ENCODE measurements around the gene EPHB2. TPM values are rescaled to one million over a fixed set of nuclear protein-coding genes. Genes with fewer than 3 reads are reported as not detected.

The EPHB2 gene
- total RNA-seq, 1 experiment from 2014 or later, result 18.5 TPM

GRCh38 chr1:22969304-22969709 is 258.7 kb downstream of the EPHB2 start:
- no peak overlapping the region for H3K4me3 Mint-ChIP-seq
- H3K36me3 Mint-ChIP-seq, result no peaks in the 10 kb centered on the region
- no peak for TF ChIP-seq ZNF219 (CRISPR knock-in tag; IDR thresholded peaks at IDR 0.05; ENCODE audit: borderline replicate concordance)
- TF ChIP-seq, protein P1, sequence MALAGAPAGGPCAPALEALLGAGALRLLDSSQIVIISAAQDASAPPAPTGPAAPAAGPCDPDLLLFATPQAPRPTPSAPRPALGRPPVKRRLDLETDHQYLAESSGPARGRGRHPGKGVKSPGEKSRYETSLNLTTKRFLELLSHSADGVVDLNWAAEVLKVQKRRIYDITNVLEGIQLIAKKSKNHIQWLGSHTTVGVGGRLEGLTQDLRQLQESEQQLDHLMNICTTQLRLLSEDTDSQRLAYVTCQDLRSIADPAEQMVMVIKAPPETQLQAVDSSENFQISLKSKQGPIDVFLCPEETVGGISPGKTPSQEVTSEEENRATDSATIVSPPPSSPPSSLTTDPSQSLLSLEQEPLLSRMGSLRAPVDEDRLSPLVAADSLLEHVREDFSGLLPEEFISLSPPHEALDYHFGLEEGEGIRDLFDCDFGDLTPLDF (CRISPR knock-in tag; IDR thresholded peaks at IDR 0.05), result no peak
- no peak for TF ChIP-seq CTCF (IDR thresholded peaks at IDR 0.05)
- TF ChIP-seq NR2C2 (CRISPR knock-in tag; IDR thresholded peaks at IDR 0.05), result no peak
- no peak for TF ChIP-seq ESRRA (CRISPR knock-in tag; IDR thresholded peaks at IDR 0.05; ENCODE audit: borderline replicate concordance)
- no peak for TF ChIP-seq JUN (CRISPR knock-in tag; IDR thresholded peaks at IDR 0.05)
- TF ChIP-seq ARID4B (CRISPR knock-in tag; IDR thresholded peaks at IDR 0.05; ENCODE audit: borderline replicate concordance), result no peak
- TF ChIP-seq ZNF396 (CRISPR knock-in tag; IDR thresholded peaks at IDR 0.05; ENCODE audit: borderline replicate concordance), result no peak
- TF ChIP-seq PRRX2 (CRISPR knock-in tag; IDR thresholded peaks at IDR 0.05), result no peak
- TF ChIP-seq MLX (CRISPR knock-in tag; IDR thresholded peaks at IDR 0.05), result no peak
- TF ChIP-seq CREB1 (CRISPR knock-in tag; IDR thresholded peaks at IDR 0.05), result no peak
- TF ChIP-seq, protein P2, sequence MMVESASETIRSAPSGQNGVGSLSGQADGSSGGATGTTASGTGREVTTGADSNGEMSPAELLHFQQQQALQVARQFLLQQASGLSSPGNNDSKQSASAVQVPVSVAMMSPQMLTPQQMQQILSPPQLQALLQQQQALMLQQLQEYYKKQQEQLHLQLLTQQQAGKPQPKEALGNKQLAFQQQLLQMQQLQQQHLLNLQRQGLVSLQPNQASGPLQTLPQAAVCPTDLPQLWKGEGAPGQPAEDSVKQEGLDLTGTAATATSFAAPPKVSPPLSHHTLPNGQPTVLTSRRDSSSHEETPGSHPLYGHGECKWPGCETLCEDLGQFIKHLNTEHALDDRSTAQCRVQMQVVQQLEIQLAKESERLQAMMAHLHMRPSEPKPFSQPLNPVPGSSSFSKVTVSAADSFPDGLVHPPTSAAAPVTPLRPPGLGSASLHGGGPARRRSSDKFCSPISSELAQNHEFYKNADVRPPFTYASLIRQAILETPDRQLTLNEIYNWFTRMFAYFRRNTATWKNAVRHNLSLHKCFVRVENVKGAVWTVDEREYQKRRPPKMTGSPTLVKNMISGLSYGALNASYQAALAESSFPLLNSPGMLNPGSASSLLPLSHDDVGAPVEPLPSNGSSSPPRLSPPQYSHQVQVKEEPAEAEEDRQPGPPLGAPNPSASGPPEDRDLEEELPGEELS (CRISPR knock-in tag; IDR thresholded peaks at IDR 0.05), result no peak
- TF ChIP-seq ZMAT4 (CRISPR knock-in tag; IDR thresholded peaks at IDR 0.05), result no peak
- no peak for TF ChIP-seq ZNF416 (CRISPR knock-in tag; IDR thresholded peaks at IDR 0.05)
- TF ChIP-seq ZNF512 (CRISPR knock-in tag; IDR thresholded peaks at IDR 0.05; ENCODE audit: borderline replicate concordance), result no peak
- no peak for DNase-seq (ENCODE audit: low spot score)
- ChIA-PET CTCF (no interaction called here), POLR2A (no interaction called here)
- H3K27me3 Mint-ChIP-seq (ENCODE audit: low read depth), result peaks cover 17% of the 10 kb centered on the region
- H3K9me3 Mint-ChIP-seq, result peaks cover 11% of the 10 kb centered on the region
- ATAC-seq, result no peak
- peaks cover 12% of the 10 kb centered on the region for H3K4me1 Mint-ChIP-seq
- no peak overlapping the region for H3K27ac Mint-ChIP-seq
